Stimulated activated CD4-positive, alpha-beta T cell treated with anti-CD3 and anti-CD28 coated beads, Interleukin-4, amount 100 ng/mL, for 48 hours (primary cell): ENCODE data around the gene IL22.

Experiments
- DNase-seq, 2 donors: peaks; one replicate each; pipeline ENCODE4 v3.0.0-alpha.2; 2020; ENCODE audit warnings: low read depth in 2 of 2

The IL22 gene, protein sequence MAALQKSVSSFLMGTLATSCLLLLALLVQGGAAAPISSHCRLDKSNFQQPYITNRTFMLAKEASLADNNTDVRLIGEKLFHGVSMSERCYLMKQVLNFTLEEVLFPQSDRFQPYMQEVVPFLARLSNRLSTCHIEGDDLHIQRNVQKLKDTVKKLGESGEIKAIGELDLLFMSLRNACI

DNA sequence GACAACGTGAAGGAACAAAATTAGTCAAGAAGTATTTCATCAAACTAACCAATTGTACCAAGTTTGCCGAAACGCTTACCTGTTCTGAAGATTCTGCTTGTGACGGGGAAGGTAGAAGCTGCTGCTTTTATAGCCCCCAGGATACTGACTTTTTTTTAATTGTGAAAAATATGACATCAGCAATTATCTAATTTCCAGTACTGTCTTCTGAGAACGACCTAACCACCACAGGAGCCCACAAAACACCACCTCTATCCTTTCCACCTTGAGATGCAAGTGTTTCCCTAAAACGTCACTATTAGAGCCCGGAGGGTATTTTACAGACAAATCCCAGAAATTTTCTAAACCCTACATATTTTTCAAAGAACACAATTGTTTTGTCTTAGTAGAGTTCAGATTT is at the start of gene IL22:
IL22 (minus strand) TSS at position 101 of the 400 bp plus-strand sequence. CDS start 156 bp downstream, outside the sequence.
- DNase-seq: no peak

DNA sequence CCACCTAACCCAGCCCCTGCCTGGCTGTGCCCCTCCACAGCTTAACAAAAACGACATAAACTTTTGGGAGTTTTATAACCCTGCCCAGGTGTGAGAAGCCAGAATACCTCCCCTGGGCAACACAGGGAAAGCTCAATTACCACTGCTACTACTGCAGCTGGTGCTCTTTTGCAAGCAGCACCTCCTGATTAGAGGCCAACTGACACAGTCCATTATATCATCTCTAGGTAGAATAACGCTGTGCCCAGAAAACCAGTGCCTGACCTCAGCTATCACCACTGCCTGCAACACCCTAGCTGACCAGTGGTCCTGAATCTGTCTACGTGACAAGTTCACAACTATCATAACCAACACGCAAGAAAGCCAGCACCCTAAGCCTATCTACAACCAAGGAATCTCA is 44.5 kb upstream of the IL22 start:
- no peak for DNase-seq

DNA sequence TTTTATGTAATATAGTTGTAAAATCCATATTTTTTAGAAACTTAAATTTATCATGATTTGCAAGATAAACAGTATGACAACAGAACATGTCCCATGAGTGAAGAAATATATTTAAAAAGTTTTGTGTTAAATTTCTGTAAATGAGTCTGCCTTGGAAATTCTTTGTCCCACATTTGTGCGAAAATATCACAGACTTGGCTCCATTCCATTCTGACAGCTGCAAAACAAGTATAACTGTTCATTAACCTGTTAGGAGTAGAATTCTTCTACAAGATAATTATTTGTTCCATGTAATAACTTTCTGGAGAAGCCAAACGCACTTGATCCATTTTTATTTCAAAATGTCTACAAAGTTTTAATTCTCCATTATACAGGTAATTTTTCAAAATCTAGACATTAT is 40.8 kb upstream of the IL22 start:
- no peak for DNase-seq

DNA sequence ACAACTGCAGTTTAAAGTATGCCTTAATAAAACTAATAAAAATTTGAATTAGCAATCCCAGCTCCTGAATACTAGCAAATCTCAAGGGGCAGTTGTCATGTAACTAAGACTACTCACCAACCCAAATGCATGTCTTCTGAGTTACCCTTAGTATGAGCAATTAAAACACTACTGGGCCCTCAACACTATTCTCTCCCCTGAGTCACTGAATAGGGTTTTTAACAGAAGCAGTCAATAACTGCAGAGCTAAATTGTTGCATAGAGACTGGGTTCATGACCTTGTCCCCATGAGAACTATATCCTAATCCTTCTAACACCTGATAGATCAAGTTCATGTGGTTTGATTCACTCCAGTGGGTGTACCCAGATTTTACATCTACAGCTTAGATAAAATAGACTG is 39.9 kb upstream of the IL22 start:
- DNase-seq: no peak

GRCh38 chr12:68292151-68292943 is 38.9 kb upstream of the IL22 start:
- no peak for DNase-seq

DNA sequence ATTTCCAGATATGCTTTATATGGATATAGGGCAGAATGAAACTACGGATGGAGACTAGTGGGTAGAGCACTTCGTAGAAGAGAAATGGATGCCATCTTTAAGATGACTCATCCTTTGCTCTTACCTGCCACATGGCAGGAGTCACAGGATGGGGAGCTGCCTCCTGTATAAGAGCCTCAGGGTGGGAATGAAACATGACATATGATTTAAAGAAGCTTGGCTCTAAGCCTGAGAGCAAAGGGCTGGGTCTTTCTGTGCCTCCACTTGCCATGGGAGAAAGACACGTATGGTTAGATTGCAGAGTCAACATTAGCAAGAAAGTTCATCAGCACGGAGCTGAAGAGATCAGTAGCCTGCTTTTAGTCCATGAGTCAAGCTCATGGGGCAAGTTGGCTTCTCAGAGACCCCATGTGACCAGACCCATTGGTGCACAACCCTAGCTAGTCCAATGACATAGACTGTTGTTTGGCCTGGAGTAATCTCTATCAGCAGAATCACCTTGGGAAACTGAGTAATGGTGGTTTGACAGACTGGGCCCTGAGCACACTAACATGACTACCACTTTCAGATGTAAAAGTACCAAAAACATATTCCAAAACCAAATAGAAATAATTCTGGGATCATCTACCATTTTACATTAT is 38.1 kb upstream of the IL22 start:
- no peak for DNase-seq

DNA sequence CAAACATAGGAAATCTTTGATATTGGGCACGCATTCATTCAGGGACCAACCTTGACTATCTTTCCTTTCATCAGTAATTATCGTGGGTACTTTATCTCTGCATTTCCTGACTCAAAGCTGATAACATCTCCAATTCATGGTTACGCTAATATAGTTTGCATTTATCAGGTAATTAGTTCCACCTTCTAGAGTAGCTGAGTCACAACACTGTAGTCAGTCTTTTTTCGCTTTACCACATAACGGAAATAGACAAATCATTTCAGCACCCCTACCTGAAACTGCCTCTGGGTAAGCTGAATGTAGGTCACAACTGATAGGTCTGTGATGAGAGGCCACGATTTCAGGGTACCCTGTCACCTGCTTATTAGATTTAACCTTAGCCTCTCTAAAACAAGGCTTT is 36.7 kb upstream of the IL22 start:
- peak in 1 of 2 donors; percentile 22 for DNase-seq

DNA sequence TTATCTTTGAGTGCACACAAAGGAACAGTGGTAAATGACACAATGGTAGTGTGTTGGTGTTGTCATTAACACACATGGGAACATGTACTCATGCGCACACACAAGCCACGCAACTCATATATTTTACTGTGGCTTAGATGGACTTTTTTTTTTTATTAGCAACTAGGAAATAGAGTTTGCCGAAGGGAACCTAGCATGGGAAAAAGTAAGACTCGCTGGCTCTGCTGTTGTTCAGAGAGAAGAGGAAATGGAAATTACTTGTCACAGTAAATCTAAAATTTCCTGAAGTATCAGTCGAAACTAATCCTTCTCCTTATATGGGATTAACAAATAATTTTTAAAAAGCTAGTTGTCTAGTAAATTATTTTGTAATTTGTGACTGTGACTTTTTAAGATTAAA is 33.7 kb upstream of the IL22 start:
- no peak for DNase-seq

GRCh38 chr12:68286396-68286795 is 33.0 kb upstream of the IL22 start:
- DNase-seq: no peak

DNA sequence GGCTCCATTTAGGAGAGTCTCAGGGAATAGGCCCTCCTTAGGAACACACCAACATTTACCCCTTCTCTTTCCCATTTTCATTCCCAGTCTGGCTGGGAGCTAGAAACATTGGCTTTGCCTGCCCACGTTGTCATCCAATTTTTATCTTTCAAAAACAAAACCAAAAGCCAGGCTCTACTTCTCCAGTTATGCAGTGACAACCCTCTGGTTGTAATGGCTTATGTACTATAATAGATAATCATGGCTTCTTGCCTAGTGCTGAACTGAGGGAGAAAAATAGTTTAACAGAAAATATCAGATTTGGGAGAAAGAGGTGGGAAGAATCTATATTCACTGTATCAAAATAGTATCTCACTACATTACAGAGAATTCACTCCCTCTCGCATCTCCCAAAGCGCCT is 32.1 kb upstream of the IL22 start:
- DNase-seq: no peak

- DNase-seq: no peak
Measured at GRCh38 chr12:68281322-68282077, 28.1 kb upstream of the IL22 start.

GRCh38 chr12:68280240-68280639 is 26.8 kb upstream of the IL22 start:
- no peak for DNase-seq

- DNase-seq: no peak
Measured at GRCh38 chr12:68279227-68280054, 26.0 kb upstream of the IL22 start.

- no peak for DNase-seq
Measured at GRCh38 chr12:68276402-68276930, 23.1 kb upstream of the IL22 start.

- DNase-seq: no peak
Measured at GRCh38 chr12:68272732-68273131, 19.3 kb upstream of the IL22 start.

DNA sequence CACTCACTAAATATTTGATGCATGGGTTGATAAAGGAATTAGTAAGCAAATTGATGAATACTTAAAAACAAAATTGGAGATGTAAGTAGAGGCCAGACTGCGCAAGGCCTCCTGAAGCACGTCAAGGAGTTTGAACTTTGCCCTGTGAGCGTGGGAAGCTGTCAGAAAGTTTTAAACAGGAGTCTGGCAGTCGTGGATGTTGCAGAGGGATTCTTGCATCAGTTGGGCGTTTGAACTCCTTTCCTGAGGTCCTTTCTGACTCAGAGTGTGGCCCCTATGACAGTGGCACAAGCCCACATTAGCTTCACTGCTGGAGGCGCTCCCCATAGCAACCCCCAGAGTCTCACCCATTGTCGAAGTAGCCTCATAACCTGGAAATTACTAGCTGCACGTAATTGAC is 17.9 kb upstream of the IL22 start:
- DNase-seq: no peak

GRCh38 chr12:68270358-68270757 is 17.0 kb upstream of the IL22 start:
- DNase-seq: no peak

GRCh38 chr12:68269779-68270178 is 16.4 kb upstream of the IL22 start:
- no peak for DNase-seq

GRCh38 chr12:68268967-68269366 is 15.6 kb upstream of the IL22 start:
- DNase-seq: no peak

- no peak for DNase-seq
Measured at GRCh38 chr12:68267892-68268396, 14.5 kb upstream of the IL22 start.

- DNase-seq: no peak
Measured at GRCh38 chr12:68264857-68265256, 11.5 kb upstream of the IL22 start.
